ENCODE measurements around the gene ROMO1. TPM values are rescaled to one million over a fixed set of nuclear protein-coding genes. Genes with fewer than 3 reads are reported as not detected.

Gene ROMO1
- total RNA-seq (2014; rRNA removed; shearing (Covaris generic)): 435 and 443 TPM in 2 replicates

DNA sequence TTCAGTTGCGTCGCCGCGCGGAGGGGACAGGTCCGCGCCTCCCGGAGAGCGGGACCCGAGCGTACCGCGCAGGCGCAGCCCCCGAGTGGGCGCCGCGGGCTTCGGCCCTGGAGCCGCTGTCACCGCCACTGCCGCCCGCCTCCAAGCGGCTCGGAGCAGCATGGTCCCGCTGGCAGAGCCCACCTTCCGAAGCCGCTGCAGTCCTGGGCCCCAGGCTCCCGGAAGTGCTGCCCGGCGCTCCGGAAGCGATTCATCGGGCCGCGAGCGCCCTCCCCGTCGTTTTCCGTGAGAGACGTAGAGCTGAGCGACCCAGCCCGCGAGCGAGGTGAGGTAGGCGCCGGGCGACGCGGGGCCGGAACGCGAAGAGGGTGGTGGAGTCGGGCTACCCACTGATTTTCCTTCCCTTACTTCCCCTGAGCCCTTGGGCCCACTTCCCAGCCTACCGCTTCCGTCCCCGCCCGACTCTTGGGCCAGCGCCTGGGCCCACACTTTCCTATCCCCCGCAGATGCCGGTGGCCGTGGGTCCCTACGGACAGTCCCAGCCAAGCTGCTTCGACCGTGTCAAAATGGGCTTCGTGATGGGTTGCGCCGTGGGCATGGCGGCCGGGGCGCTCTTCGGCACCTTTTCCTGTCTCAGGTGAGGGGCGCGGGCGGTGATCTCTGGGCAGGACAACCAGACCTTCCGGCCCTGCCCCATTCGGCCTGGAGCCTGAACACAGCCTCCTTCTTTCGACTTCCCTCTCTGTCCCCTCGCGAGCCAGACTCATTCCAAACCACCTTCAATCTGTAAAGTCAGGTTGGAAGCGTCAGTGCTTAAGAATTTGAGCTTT, at the start of gene ROMO1, which contains the start of gene NFS1:
Gene ROMO1, plus strand, starts transcription at position 279 of the 830 bp plus-strand sequence. Its CDS starts 228 bp downstream, at position 507.
Gene NFS1, minus strand, starts transcription at position 226 of the 830 bp plus-strand sequence. Its CDS starts 64 bp downstream, at position 162.
- DNase-seq (ENCODE audit: low read depth): peak; percentile 88

DNA sequence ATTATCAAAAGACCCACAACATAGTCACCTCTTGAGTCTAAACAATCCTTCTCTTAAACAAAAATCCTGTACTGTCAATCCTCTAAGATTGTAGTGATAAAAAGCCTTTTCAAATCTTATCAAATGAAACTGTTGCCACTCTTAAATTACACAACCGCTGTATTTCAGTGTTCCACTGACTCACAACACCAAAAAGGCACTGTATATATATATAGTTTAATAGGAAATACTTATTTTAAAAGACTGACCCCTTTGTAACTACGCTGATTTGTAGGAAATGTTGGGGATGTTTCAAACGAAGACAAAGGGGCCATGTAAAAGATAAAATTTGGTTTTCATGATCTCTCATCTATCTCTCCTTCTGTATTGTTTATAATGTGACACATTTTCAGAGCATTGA, 48.6 kb upstream of the ROMO1 start:
- no peak for DNase-seq (ENCODE audit: low read depth)

DNA sequence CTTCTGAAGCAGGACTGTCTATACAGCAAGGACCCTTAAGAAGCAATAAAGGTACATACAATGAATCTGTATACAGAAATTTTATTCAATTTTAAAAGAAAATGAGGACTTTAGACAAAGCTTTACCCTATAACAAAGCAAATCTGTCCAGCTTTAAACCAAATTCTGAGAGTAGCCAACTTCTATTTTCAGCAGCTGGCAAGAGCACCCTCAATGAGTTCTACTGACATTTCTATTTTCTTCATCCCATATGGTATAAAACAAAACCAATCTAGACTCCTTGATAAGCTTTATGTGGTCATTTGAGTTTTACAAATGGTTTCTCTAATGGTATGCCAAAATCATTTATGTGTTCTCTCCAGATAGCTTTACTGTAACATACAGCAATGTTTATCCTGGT, 47.2 kb upstream of the ROMO1 start:
- no peak for DNase-seq (ENCODE audit: low read depth)

DNA sequence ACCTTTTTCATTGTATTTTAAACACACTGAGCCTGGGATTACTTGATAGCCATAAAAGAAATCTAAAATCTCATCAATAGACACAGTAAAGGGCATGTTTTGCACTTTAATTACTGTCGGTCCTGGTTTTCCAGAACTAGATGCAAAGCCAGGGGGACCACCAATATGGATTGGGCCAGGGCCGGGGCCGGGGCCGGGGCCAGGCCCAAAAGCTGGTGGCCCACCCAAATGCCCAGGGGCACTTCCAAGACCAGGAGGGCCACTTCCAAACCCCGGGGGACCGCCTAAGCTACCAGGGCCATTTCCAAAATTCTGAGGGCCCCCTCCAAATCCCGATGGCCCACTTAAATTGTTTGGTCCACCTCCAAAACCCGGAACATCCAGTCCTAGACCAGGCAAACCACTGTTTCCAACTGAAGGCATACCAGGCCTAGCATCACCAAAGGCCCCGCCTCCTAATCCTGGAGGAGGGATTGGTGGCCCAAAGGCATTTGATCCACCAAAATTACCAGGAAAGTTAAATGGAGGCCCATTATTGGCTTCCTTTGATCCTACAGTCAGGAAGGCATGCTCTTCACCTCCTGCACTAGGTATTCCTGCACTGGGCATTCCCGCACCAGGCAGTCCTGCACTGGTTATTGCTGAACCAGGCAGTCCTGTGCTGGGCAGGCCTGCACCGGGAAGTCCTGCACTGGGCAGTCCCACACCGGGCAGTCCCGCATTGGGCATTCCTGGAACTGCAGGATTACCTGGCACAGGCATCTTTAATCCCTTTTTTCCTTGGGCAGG, 46.4 kb upstream of the ROMO1 start:
- no peak for DNase-seq (ENCODE audit: low read depth)

DNA sequence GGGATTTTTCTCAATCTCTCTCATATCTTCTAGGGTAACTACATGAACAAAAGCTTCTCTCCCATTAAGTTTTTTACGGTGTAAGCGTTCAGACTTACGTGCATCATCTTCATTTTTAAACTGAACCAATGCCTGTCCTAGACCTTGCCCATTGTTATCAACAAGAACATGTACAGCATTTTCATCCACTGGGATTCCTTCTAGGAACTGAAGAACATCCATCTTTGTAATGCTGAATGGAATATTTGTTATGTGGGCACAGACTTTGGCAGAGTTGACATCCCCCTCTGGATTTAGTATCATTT, 45.8 kb upstream of the ROMO1 start:
- DNase-seq (ENCODE audit: low read depth): no peak

DNA sequence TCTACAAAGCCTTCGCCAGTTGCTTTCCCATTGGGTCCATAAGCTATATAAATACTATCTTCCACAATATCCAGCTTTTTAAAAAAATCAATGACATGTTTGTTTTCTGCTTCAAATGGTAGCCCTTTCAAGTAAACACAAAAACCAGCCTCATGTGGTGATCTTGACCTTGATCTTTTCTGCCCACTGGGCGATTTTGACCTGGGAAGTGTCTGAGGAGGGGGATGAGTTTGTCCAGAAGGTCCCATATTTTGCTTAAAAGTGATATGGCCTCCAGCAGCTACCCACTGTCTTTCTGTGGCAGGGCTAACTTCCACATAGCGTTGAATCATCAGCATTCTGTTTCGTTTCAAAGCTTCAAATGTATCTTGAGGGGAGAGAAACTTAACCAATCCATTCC, 45.3 kb upstream of the ROMO1 start:
- no peak for DNase-seq (ENCODE audit: low read depth)

DNA sequence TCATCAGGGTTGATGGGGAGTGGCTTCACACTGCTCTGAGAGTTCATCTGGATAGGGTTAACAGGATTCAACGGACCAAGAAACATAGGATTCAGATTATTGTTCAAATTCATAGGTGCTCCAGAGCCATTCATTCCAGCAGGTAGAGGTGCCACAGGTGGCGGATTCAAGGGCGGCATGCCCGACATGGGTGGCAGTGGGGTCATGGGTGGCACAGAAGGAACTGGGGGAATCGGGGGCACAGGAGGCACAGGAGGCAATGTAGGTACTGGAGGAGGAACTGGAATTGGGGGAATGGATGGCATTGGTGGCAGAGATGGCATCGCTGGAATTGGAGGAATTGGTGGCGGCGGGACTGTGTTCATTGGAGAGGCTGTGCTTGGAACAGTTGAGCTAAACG, 44.8 kb upstream of the ROMO1 start:
- DNase-seq (ENCODE audit: low read depth): no peak

DNA sequence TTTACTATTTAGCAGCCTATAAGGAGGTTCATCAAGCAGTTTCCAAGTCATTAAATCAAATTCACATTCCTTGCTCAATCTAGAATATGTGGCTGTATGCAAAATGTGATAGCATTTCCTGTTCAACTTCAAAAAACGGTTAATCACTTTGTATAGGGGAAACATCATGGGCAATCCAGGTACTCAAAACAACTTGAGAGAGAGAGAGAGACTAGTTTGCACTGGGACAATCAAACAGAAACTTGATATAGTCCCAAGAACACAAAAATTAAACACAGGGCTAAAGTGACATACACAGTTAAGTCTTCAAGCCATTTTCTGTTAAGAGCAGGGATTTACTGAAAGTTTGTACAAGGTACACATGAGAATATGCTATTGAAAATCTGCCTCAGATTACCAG, 41.9 kb upstream of the ROMO1 start:
- DNase-seq (ENCODE audit: low read depth): no peak

DNA sequence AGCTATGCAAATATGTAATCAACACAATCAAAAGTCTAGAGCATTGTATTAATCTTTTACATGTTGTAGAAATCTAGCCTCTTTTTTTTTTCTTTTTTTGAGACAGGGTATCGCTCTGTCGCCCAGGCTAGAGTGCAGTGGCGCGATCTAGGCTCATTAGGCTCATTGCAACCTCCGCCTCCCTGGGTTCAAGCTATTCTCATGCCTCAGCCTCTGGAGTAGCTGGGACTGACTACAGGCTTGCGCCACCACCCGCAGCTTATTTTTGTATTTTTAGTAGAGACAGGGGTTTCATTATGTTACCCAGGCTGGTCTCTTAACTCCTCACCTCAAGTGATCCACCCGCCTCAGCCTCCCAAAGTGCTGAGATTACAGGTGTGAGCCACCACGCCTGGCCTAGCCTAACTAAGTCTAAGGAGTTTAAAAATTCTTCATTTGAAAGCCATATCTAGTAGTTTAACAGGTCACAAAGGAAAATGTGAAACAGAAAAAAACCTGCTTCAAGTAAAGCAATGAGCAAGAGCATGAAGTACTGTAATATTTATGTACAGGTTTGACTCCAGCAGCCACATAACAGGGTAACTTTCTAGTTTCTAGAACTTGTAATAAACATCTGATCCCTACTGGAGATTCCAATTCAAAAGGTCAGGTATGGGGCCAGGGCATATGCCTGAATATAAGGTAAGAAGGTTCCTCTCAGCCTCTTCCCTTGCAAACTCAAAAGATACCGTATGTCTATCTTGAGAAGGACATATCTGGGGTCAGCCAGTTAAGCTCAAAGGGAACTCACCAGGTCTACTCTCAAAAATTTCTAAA, 38.9 kb upstream of the ROMO1 start:
- no peak for DNase-seq (ENCODE audit: low read depth)

DNA sequence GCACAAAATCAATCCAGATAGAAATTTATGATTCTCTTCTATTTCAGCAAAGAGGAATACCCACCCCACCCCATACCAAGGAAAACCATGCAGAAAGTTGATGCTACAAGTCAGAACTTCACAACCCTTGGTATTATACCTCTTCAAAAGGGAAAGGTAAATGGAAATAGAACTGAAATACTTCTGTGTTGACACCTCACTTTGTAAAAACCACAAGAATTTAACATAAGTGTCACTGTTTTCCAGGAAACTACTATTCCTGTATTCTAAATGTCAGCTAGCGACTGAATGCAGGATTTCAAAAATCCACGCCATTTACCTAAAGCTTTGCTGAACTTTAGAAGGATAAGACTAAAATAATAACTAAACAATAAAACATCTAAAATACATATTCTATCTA, 38.2 kb upstream of the ROMO1 start:
- no peak for DNase-seq (ENCODE audit: low read depth)

DNA sequence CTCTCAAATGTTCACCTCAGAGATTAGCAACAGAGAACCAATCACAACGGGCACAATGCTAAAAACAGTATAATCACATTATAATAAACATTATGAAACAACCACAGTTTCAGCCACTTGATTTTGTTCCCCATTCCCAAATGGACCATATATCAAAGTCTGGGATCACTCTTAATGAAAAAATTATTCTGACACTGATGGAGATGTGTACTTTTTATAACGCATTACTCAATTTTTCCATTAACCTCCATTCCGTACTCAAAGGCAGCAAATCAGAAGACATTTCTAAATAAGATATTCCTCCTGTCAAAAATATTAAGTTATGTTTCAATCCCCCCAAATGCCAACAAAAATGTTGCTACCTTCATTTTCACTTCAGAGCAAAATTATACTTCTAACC, 37.3 kb upstream of the ROMO1 start:
- DNase-seq (ENCODE audit: low read depth): no peak

DNA sequence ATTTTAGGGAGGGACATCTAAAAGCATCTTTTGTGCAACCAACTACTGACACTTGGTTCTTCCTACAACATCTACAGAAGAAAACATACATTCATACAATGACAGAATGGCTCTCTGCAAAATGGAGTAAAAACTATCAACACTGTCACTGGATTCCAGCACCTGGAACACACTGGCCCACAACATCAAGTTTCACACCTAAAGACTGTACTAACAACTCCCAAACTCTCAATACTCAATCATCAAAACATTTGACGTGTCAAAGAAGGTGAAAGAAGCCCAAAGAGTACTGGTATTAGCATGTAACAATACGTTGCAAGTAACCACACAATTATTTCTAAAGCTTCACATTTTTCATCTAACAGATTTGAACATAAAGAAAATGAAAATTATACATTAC, 36.7 kb upstream of the ROMO1 start:
- DNase-seq (ENCODE audit: low read depth): no peak

DNA sequence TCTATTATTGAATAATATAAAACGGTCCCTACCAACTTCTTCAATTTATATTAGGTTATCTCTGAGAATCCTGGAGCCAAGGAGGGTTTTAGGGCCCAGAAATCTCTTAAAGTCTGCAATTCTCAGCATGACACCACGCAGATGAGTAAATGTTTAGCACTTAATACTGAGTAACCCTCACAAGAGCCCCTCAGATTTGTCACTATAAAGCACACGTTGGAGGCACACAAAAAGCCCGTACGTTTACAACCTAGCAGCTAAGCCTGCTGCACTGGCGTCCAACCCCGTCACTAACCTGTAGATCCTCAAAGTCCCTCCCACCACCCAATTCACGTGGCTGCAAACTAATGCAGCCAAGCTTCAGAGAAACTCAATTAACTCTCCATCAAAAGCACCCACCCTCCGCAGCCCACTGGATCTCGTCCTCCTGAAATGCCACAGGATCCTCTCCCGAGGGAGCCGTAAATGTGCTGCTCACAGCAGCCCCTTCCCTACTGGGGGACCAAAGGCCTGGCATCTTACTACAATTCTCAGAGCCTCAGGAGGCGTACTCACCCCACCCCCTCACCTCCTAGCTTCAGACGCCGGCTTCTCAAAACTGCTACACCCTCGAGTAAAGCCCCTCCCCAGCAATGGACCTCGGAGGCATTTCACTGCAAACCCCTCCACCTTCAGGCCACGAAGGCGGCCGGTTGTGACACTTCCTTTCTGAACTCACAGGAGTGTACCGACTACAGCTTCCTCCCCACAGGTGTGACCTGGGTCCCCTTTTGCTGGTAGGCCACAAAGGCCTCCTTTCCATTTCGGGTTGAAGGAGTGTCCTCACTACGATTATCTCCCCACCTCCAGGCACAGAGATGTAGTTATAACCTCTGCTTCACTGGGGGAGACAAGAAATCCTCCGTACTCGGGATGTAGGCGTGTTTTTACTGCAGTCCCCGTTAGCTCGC, 35.4 kb upstream of the ROMO1 start:
- DNase-seq (ENCODE audit: low read depth): peak; percentile 27

DNA sequence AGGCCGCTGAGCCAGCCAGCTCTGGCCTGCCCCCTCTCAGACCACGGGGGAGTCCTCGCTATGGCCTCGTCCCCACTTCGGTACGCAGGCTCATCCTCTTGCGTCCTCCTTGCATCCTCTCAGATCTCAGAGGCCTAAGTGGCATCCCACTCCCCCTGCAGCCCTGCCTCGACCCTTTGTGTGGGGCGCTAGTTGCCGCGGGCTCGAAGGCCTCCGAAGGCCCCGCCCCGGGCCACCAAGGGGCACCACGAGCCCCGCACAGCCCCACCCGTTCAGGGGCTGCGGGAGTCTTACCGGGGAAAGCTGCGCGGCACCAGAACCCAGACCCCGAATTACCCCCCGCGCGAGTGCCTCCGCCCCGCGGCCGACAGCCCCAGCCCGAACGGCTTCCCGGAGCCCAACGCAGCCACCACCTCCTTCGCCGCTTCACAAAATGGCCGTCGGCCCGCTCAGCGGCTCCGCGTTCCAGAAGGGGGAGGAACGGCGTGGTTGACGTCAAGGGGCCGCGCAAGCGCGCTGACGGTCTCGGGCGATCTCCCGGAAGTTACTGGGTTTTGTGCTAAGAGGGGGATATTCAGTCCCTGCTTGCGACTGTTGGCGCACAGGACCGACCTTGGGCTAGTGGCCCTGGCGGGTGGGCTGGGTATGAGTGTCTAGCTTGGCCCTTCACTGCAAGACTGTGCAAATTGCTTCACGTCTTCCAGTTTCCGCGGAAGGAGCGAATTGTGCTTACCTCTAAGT, 34.6 kb upstream of the ROMO1 start, which contains the start of the genes CPNE1 and RBM12:
Gene CPNE1, minus strand, starts transcription at position 435 of the 741 bp plus-strand sequence. CDS start 31,977 bp downstream, outside the sequence.
Gene RBM12, minus strand, starts transcription at position 435 of the 741 bp plus-strand sequence. CDS start 9,578 bp downstream, outside the sequence.
- DNase-seq (ENCODE audit: low read depth): peak; percentile 94

DNA sequence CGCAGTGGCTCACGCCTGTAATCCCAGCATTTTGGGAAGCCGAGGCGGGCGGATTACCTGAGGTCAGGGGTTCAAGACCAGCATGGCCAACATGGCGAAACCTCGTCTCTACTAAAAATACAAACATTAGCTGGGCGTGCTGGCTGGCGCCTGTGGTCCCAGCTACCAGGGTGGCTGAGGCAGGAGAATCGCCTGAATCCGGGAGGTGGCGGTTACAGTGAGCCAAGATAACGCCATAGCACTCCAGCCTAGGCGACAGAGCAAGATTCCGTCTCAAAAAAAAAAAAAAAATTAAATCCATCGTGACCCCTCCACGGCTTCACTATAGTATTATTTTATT, 33.3 kb upstream of the ROMO1 start:
- DNase-seq (ENCODE audit: low read depth): no peak

DNA sequence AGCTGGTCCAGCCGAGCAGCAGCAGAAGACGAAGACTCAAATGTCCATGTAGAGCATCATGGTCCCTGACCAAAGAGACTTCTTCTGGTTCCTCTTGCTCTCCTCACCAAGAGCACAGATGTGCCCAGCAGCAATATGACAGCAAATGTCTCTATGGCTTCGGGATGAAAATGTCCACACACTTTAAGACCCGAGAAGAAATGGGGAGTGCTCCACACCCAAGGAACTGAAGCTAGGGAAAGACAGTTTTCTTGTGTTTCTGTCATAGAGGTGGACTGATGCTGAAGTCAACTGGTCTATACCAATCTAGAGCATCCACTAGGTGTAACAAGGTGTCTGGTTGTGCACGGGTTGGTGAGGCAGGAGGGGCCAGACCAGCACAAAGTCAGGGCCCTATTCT, 30.0 kb upstream of the ROMO1 start:
- DNase-seq (ENCODE audit: low read depth): no peak

DNA sequence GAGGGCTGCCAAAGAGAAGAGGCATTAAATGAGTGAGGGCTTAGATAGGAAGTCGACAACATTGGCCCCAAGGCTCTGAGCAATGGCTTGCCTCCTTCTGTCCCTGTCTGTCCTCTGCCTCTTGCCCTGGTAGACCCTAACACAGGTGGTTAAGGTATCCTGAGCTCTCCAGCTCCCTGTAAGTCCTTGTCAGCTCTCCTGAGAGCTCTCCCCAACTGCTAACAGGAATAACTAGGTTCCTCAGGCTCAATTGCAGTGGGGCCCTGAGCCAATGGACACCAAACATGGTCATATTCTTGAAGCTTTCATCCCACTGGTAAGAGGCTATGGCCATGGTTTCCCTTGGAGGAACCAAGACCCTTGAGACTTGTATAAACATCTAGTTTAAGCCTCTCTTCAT, 29.5 kb upstream of the ROMO1 start:
- no peak for DNase-seq (ENCODE audit: low read depth)

DNA sequence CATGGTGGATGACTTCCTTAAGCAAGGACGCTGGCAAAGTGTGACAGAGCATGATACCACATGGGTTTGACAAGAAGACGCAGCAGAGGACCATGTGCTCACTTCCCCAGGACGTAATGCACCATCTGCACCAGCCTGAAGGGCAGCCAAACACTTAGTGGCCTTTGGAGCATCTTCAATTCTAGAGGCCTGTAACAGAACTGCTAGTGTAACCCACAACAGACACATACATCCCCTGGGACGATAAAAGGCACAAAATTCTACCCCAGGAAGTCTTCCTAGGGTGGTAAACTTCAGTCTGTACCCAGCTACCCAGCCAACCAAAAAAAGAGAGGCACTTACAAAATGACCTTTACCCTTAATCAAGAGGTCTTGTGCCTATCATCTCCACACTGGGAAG, 25.3 kb upstream of the ROMO1 start:
- DNase-seq (ENCODE audit: low read depth): no peak

DNA sequence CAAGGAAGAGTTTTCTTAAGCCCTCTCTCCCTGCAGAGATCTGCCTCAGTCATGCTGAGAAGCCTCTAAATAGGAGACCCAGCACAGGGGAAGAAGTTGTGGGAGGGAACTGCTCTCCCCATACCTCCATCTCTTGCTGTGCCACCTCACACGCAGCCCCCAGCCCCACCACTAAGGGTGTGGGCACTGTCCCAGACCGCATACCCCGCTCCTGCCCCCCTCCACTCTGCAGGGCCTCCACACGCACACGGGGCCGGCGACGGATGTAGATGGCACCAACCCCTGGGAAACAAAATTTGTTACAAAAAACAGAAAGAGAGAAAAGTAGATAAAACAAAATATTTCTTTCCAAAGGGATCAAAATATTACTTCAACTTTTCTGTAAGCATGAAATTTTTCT, 24.3 kb upstream of the ROMO1 start:
- DNase-seq (ENCODE audit: low read depth): no peak
